Bronchial epithelial cell (primary cell): ENCODE measurements around the gene RNF19B. TPM values are rescaled to one million over a fixed set of nuclear protein-coding genes. Genes with fewer than 3 reads are reported as not detected.
"Not testable (repeated sequence)": the region's sequence is repeated elsewhere in the genome, so short reads cannot be mapped to it uniquely, and the experiment has no call there.

Source experiments
- DNase-seq: peaks from one replicate; pipeline ENCODE4 v3.0.0-alpha.2; 2010; ENCODE audit warnings: low read depth
- FAIRE-seq: peaks from 2 replicates; lab custom pipeline; 2011; peaks lifted over from hg19 to GRCh38; lab: Jason Lieb, UNC
- H3K27me3 ChIP-seq: 2 replicates; pipeline ENCODE4 v1.5.1; 2011; ENCODE audit warnings: low read length; ENCODE audit not compliant: control insufficient read depth, insufficient read depth
- H3K36me3 ChIP-seq: 2 replicates; pipeline ENCODE4 v1.5.1; 2011; ENCODE audit warnings: low read length; ENCODE audit not compliant: control insufficient read depth, insufficient read depth
- H3K4me3 ChIP-seq: 2 replicates; pipeline ENCODE4 v1.5.1; 2011; ENCODE audit warnings: mild to moderate bottlenecking, low read depth, low read length, control low read depth
- total RNA-seq: library from RNA; depleted of rRNA; stranded (reverse); fragments of >200 nt; gene quantifications from 2 replicates; pipeline ENCODE4 v1.2.1, GENCODE V29; 2014
- TF ChIP-seq, protein P1 (sequence below): IDR thresholded peaks from 2 replicates; pipeline ENCODE4 v1.5.1; 2011; ENCODE audit warnings: mild to moderate bottlenecking, moderate library complexity, low read length, control low read depth, inconsistent platforms; ENCODE audit not compliant: insufficient read depth, severe bottlenecking

The RNF19B gene
- total RNA-seq, 1 donor from 2014 or later: 32.6 TPM

DNA sequence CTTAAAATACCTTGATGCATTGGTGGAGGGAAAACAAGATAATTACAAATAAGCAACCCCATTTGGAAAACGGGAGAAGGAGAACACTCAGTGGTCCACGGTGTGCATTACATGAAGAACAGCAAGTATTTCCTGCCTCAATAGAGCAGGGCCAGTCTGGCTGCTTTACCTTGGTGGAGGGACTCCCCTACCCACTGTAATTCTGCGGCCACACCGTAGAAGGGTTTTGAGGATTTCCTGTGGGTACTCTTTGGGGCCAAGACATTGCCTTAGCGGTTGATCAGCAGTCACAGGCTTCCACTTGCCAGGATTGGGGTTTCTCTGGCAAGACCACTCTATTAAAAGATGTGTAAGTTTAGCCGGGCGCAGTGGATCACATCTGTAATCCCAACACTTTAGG, 47.1 kb downstream of the RNF19B start:
- no peak overlapping the region for H3K4me3 ChIP-seq
- TF ChIP-seq, protein P1, sequence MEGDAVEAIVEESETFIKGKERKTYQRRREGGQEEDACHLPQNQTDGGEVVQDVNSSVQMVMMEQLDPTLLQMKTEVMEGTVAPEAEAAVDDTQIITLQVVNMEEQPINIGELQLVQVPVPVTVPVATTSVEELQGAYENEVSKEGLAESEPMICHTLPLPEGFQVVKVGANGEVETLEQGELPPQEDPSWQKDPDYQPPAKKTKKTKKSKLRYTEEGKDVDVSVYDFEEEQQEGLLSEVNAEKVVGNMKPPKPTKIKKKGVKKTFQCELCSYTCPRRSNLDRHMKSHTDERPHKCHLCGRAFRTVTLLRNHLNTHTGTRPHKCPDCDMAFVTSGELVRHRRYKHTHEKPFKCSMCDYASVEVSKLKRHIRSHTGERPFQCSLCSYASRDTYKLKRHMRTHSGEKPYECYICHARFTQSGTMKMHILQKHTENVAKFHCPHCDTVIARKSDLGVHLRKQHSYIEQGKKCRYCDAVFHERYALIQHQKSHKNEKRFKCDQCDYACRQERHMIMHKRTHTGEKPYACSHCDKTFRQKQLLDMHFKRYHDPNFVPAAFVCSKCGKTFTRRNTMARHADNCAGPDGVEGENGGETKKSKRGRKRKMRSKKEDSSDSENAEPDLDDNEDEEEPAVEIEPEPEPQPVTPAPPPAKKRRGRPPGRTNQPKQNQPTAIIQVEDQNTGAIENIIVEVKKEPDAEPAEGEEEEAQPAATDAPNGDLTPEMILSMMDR: no peak
- no peaks in the 10 kb centered on the region for H3K36me3 ChIP-seq
- no peaks in the 10 kb centered on the region for H3K27me3 ChIP-seq
- DNase-seq (no peak), FAIRE-seq (no peak)

- FAIRE-seq: no peak
- no peaks in the 10 kb centered on the region for H3K27me3 ChIP-seq
Measured at GRCh38 chr1:32915766-32916706, 48.6 kb downstream of the RNF19B start.

GRCh38 chr1:32910319-32910718, 54.3 kb downstream of the RNF19B start:
- FAIRE-seq: no peak
- TF ChIP-seq, protein P1: no peak
- H3K4me3 ChIP-seq: no peak overlapping the region
- no peaks in the 10 kb centered on the region for H3K27me3 ChIP-seq
- no peak for DNase-seq
- H3K36me3 ChIP-seq: no peaks in the 10 kb centered on the region

More at GRCh38 chr1:32915766-32916706, 48.6 kb downstream of the RNF19B start:
- no peak for DNase-seq
- H3K4me3 ChIP-seq: no peak overlapping the region
- TF ChIP-seq, protein P1: no peak
- H3K36me3 ChIP-seq: no peaks in the 10 kb centered on the region

- H3K27me3 ChIP-seq: no peaks in the 10 kb centered on the region
- no peaks in the 10 kb centered on the region for H3K36me3 ChIP-seq
- TF ChIP-seq, protein P1: no peak
- FAIRE-seq (no peak), DNase-seq (no peak)
- H3K4me3 ChIP-seq: no peak overlapping the region
Measured at GRCh38 chr1:32907435-32907834, 57.2 kb downstream of the RNF19B start.

DNA sequence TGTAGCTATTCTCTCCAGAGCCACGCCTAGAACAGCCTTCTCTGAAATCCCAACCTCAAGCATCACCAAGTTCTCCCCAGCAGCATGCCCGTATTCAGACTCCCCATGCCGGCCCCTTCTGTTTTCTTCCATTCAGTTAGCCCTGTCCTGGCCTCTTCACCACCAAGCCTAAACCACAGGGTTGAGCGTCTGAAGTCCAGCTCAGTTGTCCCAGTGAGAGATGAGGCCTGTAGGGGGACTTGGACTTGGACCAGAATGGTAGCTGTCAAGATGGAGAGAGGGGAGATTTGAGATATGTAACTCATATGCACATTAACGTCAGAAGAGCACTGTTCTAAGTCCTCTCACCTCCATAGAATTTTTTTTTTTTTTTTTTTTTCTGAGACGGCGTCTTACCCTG, 58.0 kb downstream of the RNF19B start:
- TF ChIP-seq, protein P1: no peak
- Histone ChIP-seq H3K4me3 (no peak overlapping the region), H3K27me3 (no peaks in the 10 kb centered on the region), H3K36me3 (no peaks in the 10 kb centered on the region)
- DNase-seq: no peak
- FAIRE-seq: no peak

DNA sequence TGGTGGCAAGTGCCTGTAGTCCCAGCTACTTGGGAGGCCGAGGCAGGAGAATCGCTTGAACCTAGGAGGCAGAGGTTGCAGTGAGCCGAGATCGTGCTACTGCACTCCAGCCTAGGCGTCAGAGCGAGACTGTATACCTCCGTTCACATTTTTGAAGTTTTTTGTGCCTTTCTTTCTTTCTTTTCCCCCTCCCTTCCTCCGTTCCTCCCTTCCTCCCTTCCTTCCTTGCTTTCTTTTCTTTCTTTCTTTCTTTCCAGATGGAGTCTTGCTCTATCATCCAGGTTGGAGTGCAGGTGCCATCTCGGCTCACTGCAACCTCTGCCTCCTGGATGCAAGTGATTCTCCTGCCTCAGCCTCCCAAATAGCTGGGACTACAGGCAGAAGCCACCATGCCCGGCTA, 59.0 kb downstream of the RNF19B start:
- not testable (repeated sequence) for H3K36me3 ChIP-seq, H3K4me3 ChIP-seq, DNase-seq, FAIRE-seq, H3K27me3 ChIP-seq
